ENCODE data around the gene RALGPS1.

The RALGPS1 gene

GRCh38 chr9:127084076-127085039 is 169.8 kb downstream of the RALGPS1 start:
- DNase-seq (ENCODE audit: low read depth, low spot score), result peak; percentile 90
- H3K4me3 ChIP-seq (ENCODE audit: low read length), result no peak overlapping the region

- DNase-seq (ENCODE audit: low read depth, low spot score), result no peak
- no peak overlapping the region for H3K4me3 ChIP-seq (ENCODE audit: low read length)
These were observed 170.6 kb downstream of the RALGPS1 start for GRCh38 chr9:127085186-127085585.

GRCh38 chr9:127086771-127087170 is 172.2 kb downstream of the RALGPS1 start:
- no peak for DNase-seq (ENCODE audit: low read depth, low spot score)
- no peak overlapping the region for H3K4me3 ChIP-seq (ENCODE audit: low read length)

- DNase-seq (ENCODE audit: low read depth, low spot score), result no peak
- H3K4me3 ChIP-seq (ENCODE audit: low read length), result no peak overlapping the region
These were observed 172.8 kb downstream of the RALGPS1 start for GRCh38 chr9:127087411-127087810.

- no peak for DNase-seq (ENCODE audit: low read depth, low spot score)
- no peak overlapping the region for H3K4me3 ChIP-seq (ENCODE audit: low read length)
These were observed 173.3 kb downstream of the RALGPS1 start for GRCh38 chr9:127087836-127088235.

GRCh38 chr9:127088724-127089615 is 174.4 kb downstream of the RALGPS1 start:
- no peak for DNase-seq (ENCODE audit: low read depth, low spot score)
- H3K4me3 ChIP-seq (ENCODE audit: low read length), result no peak overlapping the region

GRCh38 chr9:127089631-127090081 is 175.1 kb downstream of the RALGPS1 start:
- no peak overlapping the region for H3K4me3 ChIP-seq (ENCODE audit: low read length)
- DNase-seq (ENCODE audit: low read depth, low spot score), result no peak

GRCh38 chr9:127090341-127090985 is 175.9 kb downstream of the RALGPS1 start:
- no peak overlapping the region for H3K4me3 ChIP-seq (ENCODE audit: low read length)
- no peak for DNase-seq (ENCODE audit: low read depth, low spot score)

GRCh38 chr9:127091526-127091925 is 176.9 kb downstream of the RALGPS1 start:
- no peak for DNase-seq (ENCODE audit: low read depth, low spot score)
- no peak overlapping the region for H3K4me3 ChIP-seq (ENCODE audit: low read length)

- DNase-seq (ENCODE audit: low read depth, low spot score), result no peak
- no peak overlapping the region for H3K4me3 ChIP-seq (ENCODE audit: low read length)
These were observed 177.5 kb downstream of the RALGPS1 start for GRCh38 chr9:127092041-127092608.

- no peak for DNase-seq (ENCODE audit: low read depth, low spot score)
- H3K4me3 ChIP-seq (ENCODE audit: low read length), result no peak overlapping the region
These were observed 178.9 kb downstream of the RALGPS1 start for GRCh38 chr9:127093319-127094020.

GRCh38 chr9:127095411-127095810 is 180.8 kb downstream of the RALGPS1 start:
- no peak for DNase-seq (ENCODE audit: low read depth, low spot score)

GRCh38 chr9:127096208-127096607 is 181.6 kb downstream of the RALGPS1 start:
- peak; percentile 90 for DNase-seq (ENCODE audit: low read depth, low spot score)
- H3K4me3 ChIP-seq (ENCODE audit: low read length), result peak overlapping the region; percentile 41

More at GRCh38 chr9:127095411-127095810, 180.8 kb downstream of the RALGPS1 start:
- peak overlapping the region; percentile 41 for H3K4me3 ChIP-seq (ENCODE audit: low read length)

- no peak overlapping the region for H3K4me3 ChIP-seq (ENCODE audit: low read length)
- DNase-seq (ENCODE audit: low read depth, low spot score), result no peak
These were observed 183.1 kb downstream of the RALGPS1 start for GRCh38 chr9:127097683-127098082.

- no peak overlapping the region for H3K4me3 ChIP-seq (ENCODE audit: low read length)
- no peak for DNase-seq (ENCODE audit: low read depth, low spot score)
These were observed 184.5 kb downstream of the RALGPS1 start for GRCh38 chr9:127098916-127099553.

- no peak for DNase-seq (ENCODE audit: low read depth, low spot score)
- no peak overlapping the region for H3K4me3 ChIP-seq (ENCODE audit: low read length)
These were observed 185.1 kb downstream of the RALGPS1 start for GRCh38 chr9:127099664-127100063.

- H3K4me3 ChIP-seq (ENCODE audit: low read length), result no peak overlapping the region
- no peak for DNase-seq (ENCODE audit: low read depth, low spot score)
These were observed 187.6 kb downstream of the RALGPS1 start for GRCh38 chr9:127102176-127102575.

- no peak for DNase-seq (ENCODE audit: low read depth, low spot score)
- H3K4me3 ChIP-seq (ENCODE audit: low read length), result no peak overlapping the region
These were observed 188.2 kb downstream of the RALGPS1 start for GRCh38 chr9:127102788-127103187.

Measured in Jurkat, Clone E6-1 (cell line).